Right lobe of liver (tissue), 6 donors: ENCODE measurements around the gene IAPP. TPM values are rescaled to one million over a fixed set of nuclear protein-coding genes. Genes with fewer than 3 reads are reported as not detected.

Experiments used
- ATAC-seq, 4 donors: fragments of 200-7000 bp; cut with Tn5 transposase; one replicate each; pipeline ENCODE4 v1.9.1; 2020; ENCODE audit warnings: mild to moderate bottlenecking in 4 of 4, moderate library complexity in 4 of 4
- DNase-seq, 3 donors: peaks; one replicate each; pipeline ENCODE4 v3.0.0-alpha.2; 2020
- H3K27ac ChIP-seq, 3 donors: fragments of 200-600 bp; one replicate each; pipeline ENCODE4 v1.8.0; 2022
- H3K27me3 ChIP-seq, 2 donors: fragments of 200-600 bp; one replicate each; pipeline ENCODE4 v1.8.0; 2022
- H3K36me3 ChIP-seq, 4 donors: fragments of 200-600 bp; sonication (generic) in 1 of 4; one replicate each; pipeline versions ENCODE4 v1.5.1 to v1.8.0; 2017 to 2022; ENCODE audit warnings: control low read depth in 1 of 4
- H3K4me1 ChIP-seq, 4 donors: fragments of 200-600 bp; sonication (generic) in 1 of 4; one replicate each; pipeline versions ENCODE4 v1.5.1 to v1.8.0; 2017 to 2022; ENCODE audit warnings: control low read depth in 1 of 4
- H3K4me3 ChIP-seq, 3 donors: fragments of 200-600 bp; one replicate each; pipeline ENCODE4 v1.8.0; 2022
- H3K9me3 ChIP-seq, 4 donors: fragments of 200-600 bp; sonication (generic) in 1 of 4; one replicate each; pipeline versions ENCODE4 v1.5.1 to v1.8.0; 2017 to 2022; ENCODE audit warnings: control low read depth in 1 of 4
- CTCF ChIP-seq, 4 donors: fragments of 200-600 bp in 3 of 4; fragments of 450-650 bp in 1 of 4; IDR thresholded peaks; one replicate each; pipeline versions ENCODE4 v1.5.1 to v1.8.0; 2016 to 2022; ENCODE audit warnings: antibody characterized with exemption in 4 of 4, mild to moderate bottlenecking in 2 of 4
- POLR2A ChIP-seq: fragments of 450-650 bp; IDR thresholded peaks from one replicate; pipeline ENCODE4 v1.6.1; 2017; ENCODE audit warnings: antibody characterized with exemption, mild to moderate bottlenecking
- WGBS: methylation state at CpG from one replicate; pipeline ENCODE4 v1.1.6; 2018; ENCODE audit warnings: low coverage, low lambda C conversion rate; ENCODE audit not compliant: insufficient coverage; ENCODE audit errors: missing lambda C conversion rate; 5-methylcytosine and 5-hydroxymethylcytosine counted together
- intact Hi-C, 2 donors: fragments of 100-400 bp; cut with DNase I; formaldehyde crosslinking; loops; one replicate each; pipeline versions ENCODE4 v1.11.2 to v1.14.1; 2022
- long read RNA-seq: library from polyadenylated mRNA; unstranded; transcript quantifications from one replicate; pipeline ENCODE4 v2.0.0, GENCODE V29; 2019
- total RNA-seq, 6 experiments: library from RNA; depleted of rRNA in 2 of 6; stranded (reverse); fragments of >200 nt in 2 of 6; fragmentation: NEBNext Ultra II Directional in 3 of 6; extraction: Animal tissue kit (Norgen Biotek cat#: 25700) in 3 of 6; gene quantifications; one replicate each; pipeline versions ENCODE4 v1.1.0 to v1.2.4, GENCODE V29; 2016 to 2023
- donor health status: DM: no; HTN: yes; CAD: no.
- donor health status: DM: no; HTN: no; CAD: no.
- donor health status: DM: no; HTN: no; CAD: no.
- donor health status: DM: no; HTN: yes; CAD: no.
- donor health status: DM: no; HTN: yes; CAD: no.

IAPP gene
- total RNA-seq, result under 1 TPM in 1 of 6 experiments, not detected in 5; 0.22 TPM
- long read RNA-seq, result 0 reads

- Histone ChIP-seq H3K4me1 (no peaks in the 10 kb centered on the region), H3K27ac (no peak within 1 kb of the TSS), H3K4me3 (no peak within 1 kb of the TSS), H3K36me3 (no peaks in the 10 kb centered on the region), H3K9me3 (no peaks in the 10 kb centered on the region), H3K27me3 (no peaks in the 10 kb centered on the region)
- 58% methylated on average over 2 of the region's 2 CpGs for WGBS
- TF ChIP-seq CTCF (IDR thresholded peaks at IDR 0.05) (no peak), POLR2A (no peak)
- ATAC-seq, result no peak
- intact Hi-C loops, result no loop called here
- no peak for DNase-seq
Measured at GRCh38 chr12:21372602-21373001, at the start of gene IAPP. TSS of gene IAPP (plus strand) at chr12:21372902. CDS start at chr12:21373352, 450 bp downstream.

- ATAC-seq (no peak), DNase-seq (no peak)
- intact Hi-C loops, result no loop called here
- H3K27me3 ChIP-seq, result no peaks in the 10 kb centered on the region
- no peaks in the 10 kb centered on the region for H3K9me3 ChIP-seq
- H3K27ac ChIP-seq, result no peak overlapping the region
- H3K36me3 ChIP-seq, result no peaks in the 10 kb centered on the region
- no peak overlapping the region for H3K4me3 ChIP-seq
- 68% methylated on average over 2 of the region's 2 CpGs for WGBS
- no peak for TF ChIP-seq CTCF (IDR thresholded peaks at IDR 0.05)
- TF ChIP-seq POLR2A, result no peak
- no peaks in the 10 kb centered on the region for H3K4me1 ChIP-seq
Measured at GRCh38 chr12:21323736-21324135, 49.0 kb upstream of the IAPP start.

- no peaks in the 10 kb centered on the region for H3K4me1 ChIP-seq
- WGBS, result 26% methylated on average over 1 of the region's 1 CpG
- H3K27ac ChIP-seq, result no peak overlapping the region
- no peaks in the 10 kb centered on the region for H3K27me3 ChIP-seq
- ATAC-seq (no peak), DNase-seq (no peak)
- H3K4me3 ChIP-seq, result no peak overlapping the region
- H3K9me3 ChIP-seq, result no peaks in the 10 kb centered on the region
- H3K36me3 ChIP-seq, result no peaks in the 10 kb centered on the region
- no peak for TF ChIP-seq POLR2A
- no peak for TF ChIP-seq CTCF (IDR thresholded peaks at IDR 0.05)
- intact Hi-C loops, result no loop called here
Measured at GRCh38 chr12:21324551-21324950, 48.2 kb upstream of the IAPP start.

GRCh38 chr12:21328578-21328977, 44.1 kb upstream of the IAPP start:
- DNase-seq (no peak), ATAC-seq (peak in 1 of 4 donors; percentile 65)
- no peak overlapping the region for H3K27ac ChIP-seq
- intact Hi-C loops, result no loop called here
- no peaks in the 10 kb centered on the region for H3K4me1 ChIP-seq
- no peaks in the 10 kb centered on the region for H3K9me3 ChIP-seq
- H3K36me3 ChIP-seq, result no peaks in the 10 kb centered on the region
- no peaks in the 10 kb centered on the region for H3K27me3 ChIP-seq
- H3K4me3 ChIP-seq, result no peak overlapping the region
- no peak for TF ChIP-seq CTCF (IDR thresholded peaks at IDR 0.05)
- no peak for TF ChIP-seq POLR2A

- Histone ChIP-seq H3K4me1 (peaks cover 0 to 16% (median 7%) of the 10 kb centered on the region in 4 donors), H3K27ac (no peak overlapping the region), H3K36me3 (no peaks in the 10 kb centered on the region), H3K4me3 (no peak overlapping the region), H3K9me3 (no peaks in the 10 kb centered on the region), H3K27me3 (no peaks in the 10 kb centered on the region)
- TF ChIP-seq CTCF (IDR thresholded peaks at IDR 0.05) (no peak), POLR2A (no peak)
- 69% methylated on average over 1 of the region's 1 CpG for WGBS
- DNase-seq, result no peak
- ATAC-seq, result no peak
- intact Hi-C loops, result no loop called here
Measured at GRCh38 chr12:21330682-21331253, 41.9 kb upstream of the IAPP start.
